Stimulated activated CD8-positive, alpha-beta memory T cell treated with anti-CD3 and anti-CD28 coated beads, Interleukin-4, amount 100 ng/mL, for 4 hours (primary cell): ENCODE data around the gene CCT4.
"Not testable (repeated sequence)": the region's sequence is repeated elsewhere in the genome, so short reads cannot be mapped to it uniquely, and the experiment has no call there.

Source experiments
- DNase-seq, 2 donors: peaks; one replicate each; pipeline ENCODE4 v3.0.0-alpha.2; 2020; ENCODE audit warnings: low read depth in 2 of 2, low spot score in 1 of 2

CCT4 gene

DNA sequence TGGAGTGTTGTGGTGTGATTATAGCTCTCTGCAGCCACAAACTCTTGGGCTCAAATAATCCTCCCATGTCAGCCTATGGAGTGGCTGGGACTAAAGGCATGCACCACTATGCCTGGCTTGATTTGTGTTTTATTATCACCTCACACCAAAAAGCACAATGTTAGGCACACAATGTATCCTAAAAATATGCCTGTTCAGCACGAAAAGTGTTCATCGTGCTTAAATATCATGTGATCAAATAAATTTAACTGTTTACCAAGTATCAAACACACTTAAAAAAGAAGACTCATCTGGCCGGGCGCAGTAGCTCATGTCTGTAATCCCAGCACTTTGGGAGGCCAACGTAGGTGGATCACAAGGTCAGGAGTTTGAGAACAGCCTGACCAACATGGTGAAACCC, 5.6 kb downstream of the CCT4 start:
- no peak for DNase-seq

DNA sequence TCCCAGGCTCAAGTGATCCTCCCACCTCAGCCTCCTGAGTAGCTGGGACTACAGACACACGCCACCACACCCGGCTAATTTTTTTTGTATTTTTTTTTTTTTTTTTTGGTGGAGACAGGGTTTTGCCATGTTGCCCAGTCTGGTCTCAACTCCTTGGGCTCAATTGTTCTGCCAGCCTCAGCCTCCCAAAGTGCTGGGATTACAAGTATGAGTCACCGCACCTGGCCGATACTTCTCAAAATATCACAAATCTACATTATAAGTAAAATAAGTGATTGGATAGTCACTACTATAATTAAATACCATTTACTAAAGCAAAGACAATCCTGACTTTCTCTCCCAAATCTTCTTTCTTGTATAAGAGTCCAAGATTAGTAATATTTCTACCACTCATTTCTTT, 9.1 kb downstream of the CCT4 start:
- not testable (repeated sequence) for DNase-seq

DNA sequence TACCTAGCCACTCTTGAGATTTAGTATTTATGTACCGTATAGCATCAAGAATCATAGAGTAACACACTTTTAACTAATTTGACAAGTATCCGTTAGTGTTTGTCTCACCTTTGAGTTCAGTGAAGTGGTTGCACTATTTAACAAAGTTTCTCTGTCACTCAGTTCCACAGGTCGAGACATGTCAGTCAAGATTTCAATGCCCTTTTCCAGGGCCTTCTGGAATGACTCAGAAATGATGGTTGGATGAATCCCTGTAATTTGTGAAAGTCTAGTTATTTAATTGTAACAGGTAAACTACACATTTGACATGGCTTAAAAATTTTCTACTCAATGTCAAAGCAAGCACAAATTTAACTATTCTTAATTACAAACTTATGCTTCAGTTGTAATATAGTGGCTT, 9.7 kb downstream of the CCT4 start:
- DNase-seq: no peak

DNA sequence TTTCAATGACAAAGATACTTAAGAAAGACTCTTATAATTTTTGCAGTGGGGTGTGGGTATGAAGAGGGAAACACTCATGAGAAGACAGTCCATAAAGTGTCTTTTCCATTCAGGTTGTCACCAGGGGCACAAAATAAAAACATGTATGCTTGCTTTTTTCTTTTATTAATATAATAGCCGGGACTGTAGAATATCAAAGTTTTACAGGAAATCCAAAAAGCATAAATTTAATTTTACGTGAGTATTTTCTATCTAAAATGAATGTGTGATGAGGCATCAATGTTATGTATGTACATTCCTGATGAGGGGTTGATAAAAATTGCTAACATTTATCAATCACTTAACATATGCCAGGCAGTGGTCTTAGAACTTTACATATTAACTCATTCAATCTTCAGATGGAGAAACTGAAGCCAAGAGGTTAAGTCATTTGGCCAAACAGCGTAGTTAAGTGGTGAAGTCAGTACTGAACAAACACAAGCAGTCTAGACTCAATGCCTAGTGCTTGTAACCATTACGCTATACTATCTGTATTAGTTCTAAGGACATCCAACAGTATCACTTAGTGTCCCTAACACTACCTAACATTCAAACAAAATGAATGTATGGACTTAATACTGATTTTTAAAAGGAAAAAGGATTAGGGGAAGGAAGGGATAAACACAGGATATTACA, 10.7 kb downstream of the CCT4 start:
- no peak for DNase-seq

- no peak for DNase-seq
These were observed 12.1 kb downstream of the CCT4 start for GRCh38 chr2:61876400-61876799.

- not testable (repeated sequence) for DNase-seq
These were observed 21.9 kb downstream of the CCT4 start for GRCh38 chr2:61866482-61867089.

DNA sequence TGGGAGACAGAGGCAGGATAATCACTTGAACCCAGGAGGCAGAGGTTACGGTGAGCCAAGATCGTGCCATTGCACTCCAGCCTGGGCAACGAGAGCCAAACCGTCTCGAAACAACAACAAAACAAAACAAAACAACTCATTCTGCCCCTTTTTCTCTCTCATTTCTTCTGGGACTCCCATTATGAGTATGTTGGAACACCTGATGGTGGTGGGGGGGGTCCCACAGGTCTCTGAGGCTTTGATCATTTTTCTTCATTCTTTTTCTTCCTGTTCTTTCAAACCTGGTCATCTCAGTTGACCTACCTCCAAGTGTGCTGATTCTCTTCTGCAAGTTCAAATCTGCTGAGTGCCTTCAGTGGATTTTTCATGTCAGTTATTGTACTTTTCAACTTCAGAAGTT, 26.4 kb downstream of the CCT4 start:
- DNase-seq: no peak

DNA sequence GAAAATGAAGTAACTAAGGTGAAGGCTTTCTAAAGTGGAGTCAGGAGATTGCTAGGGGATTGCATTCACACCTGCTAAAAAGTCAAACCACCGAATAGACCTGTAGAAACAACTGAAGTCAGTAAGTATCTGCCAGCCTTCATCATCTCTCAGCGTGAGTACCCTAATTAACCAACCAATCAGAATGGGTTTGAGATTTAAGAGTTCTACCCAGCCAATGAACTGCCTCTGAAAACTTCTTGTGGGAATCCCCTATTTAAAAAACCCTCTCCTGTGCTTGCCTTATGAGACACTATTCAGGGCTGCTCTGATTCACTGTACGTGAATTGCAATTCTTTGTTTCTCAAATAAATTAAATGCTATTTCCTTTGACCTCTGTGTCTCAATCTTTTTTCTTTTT, 31.2 kb downstream of the CCT4 start:
- no peak for DNase-seq

- DNase-seq: no peak
These were observed 33.2 kb downstream of the CCT4 start for GRCh38 chr2:61855318-61855613.

GRCh38 chr2:61854564-61855317, 33.7 kb downstream of the CCT4 start:
- DNase-seq: peak; percentile 71 to 78

GRCh38 chr2:61853847-61854563, 34.5 kb downstream of the CCT4 start, which contains the start of gene FAM161A:
Gene FAM161A, minus strand, starts transcription at chr2:61854060. Its CDS starts 19 bp downstream, at chr2:61854041.
- DNase-seq: peak; percentile 38 to 54

DNA sequence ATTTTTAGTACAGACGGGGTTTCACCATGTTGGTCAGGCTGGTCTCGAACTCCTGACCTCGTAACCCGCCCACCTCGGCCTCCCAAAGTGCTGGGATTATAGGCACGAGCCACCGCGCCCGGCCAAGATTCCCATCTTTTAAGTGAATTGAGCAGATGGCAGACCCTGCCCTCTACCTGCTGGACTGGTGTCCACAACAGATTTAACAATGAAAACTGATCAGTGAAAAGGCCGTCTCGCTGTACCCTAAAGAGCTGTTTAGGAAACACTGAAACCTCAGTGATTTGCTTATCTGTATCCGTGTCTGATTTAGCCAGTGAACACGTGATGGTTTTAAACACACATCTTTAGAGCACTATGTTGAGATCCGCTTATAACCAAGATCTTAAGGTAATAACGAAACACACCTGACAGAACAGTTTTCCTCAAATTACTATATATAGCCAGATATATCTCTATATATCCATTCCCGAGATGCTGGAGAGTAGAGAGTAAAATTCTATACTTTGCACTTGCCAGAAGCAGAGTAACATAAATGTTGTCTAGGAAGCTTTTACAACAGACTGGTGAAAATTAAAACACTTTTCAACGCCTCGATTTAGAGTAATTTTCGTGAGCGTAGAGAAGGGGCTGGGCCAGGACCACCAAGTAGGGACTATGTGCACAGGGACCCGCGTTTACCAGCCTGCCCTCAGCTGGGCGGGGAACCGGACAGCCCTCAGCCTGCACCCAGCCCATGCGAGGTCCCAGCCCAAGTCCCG, 35.2 kb downstream of the CCT4 start:
- peak in 1 of 2 donors; percentile 18 for DNase-seq

DNA sequence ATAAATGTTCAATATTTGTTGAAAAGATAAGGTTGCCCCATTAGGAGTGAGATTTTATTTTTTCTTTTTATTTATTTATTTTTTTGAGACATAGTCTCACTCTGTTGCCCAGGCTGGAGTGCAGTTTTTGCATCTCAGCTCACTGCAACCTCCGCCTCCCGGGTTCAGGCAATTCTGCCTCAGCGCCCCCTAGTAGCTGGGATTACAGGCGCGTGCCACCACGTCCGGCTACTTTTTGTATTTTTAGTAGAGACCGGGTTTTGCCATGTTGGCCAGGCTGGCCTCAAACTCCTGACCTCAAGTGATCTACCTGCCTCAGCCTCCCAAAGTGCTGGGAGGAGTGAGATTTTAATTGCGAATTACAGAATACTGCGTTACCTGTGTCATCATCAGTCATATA, 37.2 kb downstream of the CCT4 start:
- DNase-seq: not testable (repeated sequence)

- DNase-seq: no peak
These were observed 43.1 kb downstream of the CCT4 start for GRCh38 chr2:61845320-61845719.

DNA sequence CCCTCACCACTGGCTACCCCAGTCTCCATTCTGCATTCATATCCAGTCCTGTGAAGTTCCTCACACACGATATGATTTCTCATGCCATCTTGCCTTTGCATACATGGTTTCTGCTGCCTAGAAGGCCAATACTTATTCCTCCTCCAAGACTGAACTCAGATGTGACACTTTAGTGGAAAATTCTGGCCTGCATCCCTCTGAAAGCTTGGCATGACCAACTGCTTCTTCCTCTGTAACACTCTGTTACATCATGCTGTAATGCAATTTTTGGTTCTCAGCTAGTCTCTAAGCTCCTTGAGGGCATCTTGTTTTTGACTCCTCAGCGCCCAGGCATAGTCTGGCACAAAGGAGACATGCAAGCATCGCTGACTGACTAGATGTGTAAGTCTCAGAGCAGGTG, 47.2 kb downstream of the CCT4 start:
- DNase-seq: no peak

GRCh38 chr2:61834893-61835292, 53.6 kb downstream of the CCT4 start:
- no peak for DNase-seq

DNA sequence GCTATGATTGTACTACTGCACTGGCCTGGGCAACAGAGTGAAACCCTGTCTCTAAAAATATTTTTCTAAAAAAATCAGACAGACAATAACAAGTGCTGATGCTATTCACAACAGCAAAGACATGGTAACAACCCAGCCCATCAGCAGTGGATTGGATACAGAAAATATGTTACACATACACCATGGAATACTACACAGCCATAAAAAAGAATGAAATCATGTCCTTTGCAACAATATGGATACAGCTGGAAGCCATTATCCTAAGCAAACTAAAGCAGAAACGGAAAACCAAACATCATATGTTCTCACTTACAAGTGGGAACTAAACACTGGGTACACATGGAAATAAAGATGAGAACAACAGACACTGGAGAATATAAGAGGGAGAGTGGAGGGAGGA, 54.5 kb downstream of the CCT4 start:
- DNase-seq: no peak

GRCh38 chr2:61832183-61832841, 56.1 kb downstream of the CCT4 start:
- no peak for DNase-seq

GRCh38 chr2:61822255-61822654, 66.2 kb downstream of the CCT4 start:
- no peak for DNase-seq
